SK-N-MC (cell line): ENCODE results near the gene STAG1.

Experiments used
- EZH2 ChIP-seq: fragments of 200-600 bp; sonication (generic); IDR thresholded peaks from one replicate; pipeline ENCODE4 v1.6.1; 2017; ENCODE audit warnings: antibody characterized with exemption
- FOXP2 ChIP-seq: optimal IDR thresholded peaks from 2 replicates; pipeline ENCODE3; 2011; ENCODE audit warnings: mild to moderate bottlenecking, moderate library complexity; ENCODE audit not compliant: insufficient read depth; ENCODE audit errors: extremely low read length, control extremely low read depth
- POLR2AphosphoS5 ChIP-seq: IDR thresholded peaks from 2 replicates; pipeline ENCODE4 v1.6.1; 2012; ENCODE audit warnings: mild to moderate bottlenecking, low read depth, low read length, borderline replicate concordance

- TF ChIP-seq EZH2 = no peak
- TF ChIP-seq POLR2AphosphoS5 = no peak
- no peak for TF ChIP-seq FOXP2
These were observed 117.4 kb downstream of the STAG1 start for GRCh38 chr3:136634821-136635220.
